Cardiac muscle cell (in vitro differentiated cells and primary cell): ENCODE data around the gene SSBP3. TPM values are rescaled to one million over a fixed set of nuclear protein-coding genes. Genes with fewer than 3 reads are reported as not detected.
"Not testable (repeated sequence)": the region's sequence is repeated elsewhere in the genome, so short reads cannot be mapped to it uniquely, and the experiment has no call there.

Experiments used
- DNase-seq, 2 donors: peaks; one replicate each; pipeline versions ENCODE4 v3.0.0 to v3.0.0-alpha.2; 2010 to 2017; ENCODE audit warnings: low read depth in 1 of 2, low spot score in 1 of 2
- H3K27ac ChIP-seq: fragments of 200-600 bp; sonication (generic); 2 replicates; pipeline ENCODE4 v1.5.1; 2016
- H3K27me3 ChIP-seq: fragments of 200-600 bp; sonication (generic); 2 replicates; pipeline ENCODE4 v1.6.0; 2016; ENCODE audit warnings: control low read depth
- H3K36me3 ChIP-seq: fragments of 200-600 bp; sonication (generic); 2 replicates; pipeline ENCODE4 v1.5.1; 2016; ENCODE audit warnings: control low read depth
- H3K4me1 ChIP-seq: fragments of 200-600 bp; sonication (generic); 2 replicates; pipeline ENCODE4 v1.8.1; 2017; ENCODE audit warnings: low read depth, mild to moderate bottlenecking, mixed run types
- H3K4me3 ChIP-seq: fragments of 200-600 bp; sonication (generic); 2 replicates; pipeline ENCODE4 v1.5.1; 2016; ENCODE audit warnings: mild to moderate bottlenecking
- H3K9me3 ChIP-seq: fragments of 200-600 bp; sonication (generic); 2 replicates; pipeline ENCODE4 v1.5.1; 2017; ENCODE audit warnings: low read depth, mild to moderate bottlenecking, control low read depth
- polyA plus RNA-seq: library from polyadenylated mRNA; unstranded; fragments of >200 nt; fragmentation: Nextera tagmentation; extraction: Ambion mirVana; gene quantifications from 2 replicates; pipeline ENCODE4 v1.2.1, GENCODE V29; 2016
- total RNA-seq: library from RNA; depleted of rRNA; stranded (reverse); fragments of >200 nt; gene quantifications from 2 replicates; pipeline ENCODE4 v1.2.3, GENCODE V29; 2016
- TF ChIP-seq, protein P1 (sequence below): IDR thresholded peaks from 2 replicates; pipeline ENCODE4 v1.5.1; 2012; ENCODE audit warnings: low read depth, mild to moderate bottlenecking, low read length

Gene SSBP3
- total and polyA plus RNA-seq, 2 experiments from 2014 or later: 40.2 to 81.0 TPM

- Histone ChIP-seq H3K27ac (no peak overlapping the region), H3K27me3 (no peaks in the 10 kb centered on the region), H3K36me3 (no peaks in the 10 kb centered on the region), H3K4me3 (no peak overlapping the region), H3K4me1 (no peaks in the 10 kb centered on the region), H3K9me3 (no peaks in the 10 kb centered on the region)
- DNase-seq: no peak
- TF ChIP-seq, protein P1, sequence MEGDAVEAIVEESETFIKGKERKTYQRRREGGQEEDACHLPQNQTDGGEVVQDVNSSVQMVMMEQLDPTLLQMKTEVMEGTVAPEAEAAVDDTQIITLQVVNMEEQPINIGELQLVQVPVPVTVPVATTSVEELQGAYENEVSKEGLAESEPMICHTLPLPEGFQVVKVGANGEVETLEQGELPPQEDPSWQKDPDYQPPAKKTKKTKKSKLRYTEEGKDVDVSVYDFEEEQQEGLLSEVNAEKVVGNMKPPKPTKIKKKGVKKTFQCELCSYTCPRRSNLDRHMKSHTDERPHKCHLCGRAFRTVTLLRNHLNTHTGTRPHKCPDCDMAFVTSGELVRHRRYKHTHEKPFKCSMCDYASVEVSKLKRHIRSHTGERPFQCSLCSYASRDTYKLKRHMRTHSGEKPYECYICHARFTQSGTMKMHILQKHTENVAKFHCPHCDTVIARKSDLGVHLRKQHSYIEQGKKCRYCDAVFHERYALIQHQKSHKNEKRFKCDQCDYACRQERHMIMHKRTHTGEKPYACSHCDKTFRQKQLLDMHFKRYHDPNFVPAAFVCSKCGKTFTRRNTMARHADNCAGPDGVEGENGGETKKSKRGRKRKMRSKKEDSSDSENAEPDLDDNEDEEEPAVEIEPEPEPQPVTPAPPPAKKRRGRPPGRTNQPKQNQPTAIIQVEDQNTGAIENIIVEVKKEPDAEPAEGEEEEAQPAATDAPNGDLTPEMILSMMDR: no peak
Measured at GRCh38 chr1:54425152-54425584, 19.0 kb upstream of the SSBP3 start.

GRCh38 chr1:54424398-54424797, 18.2 kb upstream of the SSBP3 start:
- no peak for DNase-seq
- TF ChIP-seq, protein P1: no peak
- Histone ChIP-seq H3K36me3 (no peaks in the 10 kb centered on the region), H3K9me3 (no peaks in the 10 kb centered on the region), H3K27me3 (no peaks in the 10 kb centered on the region), H3K4me1 (no peaks in the 10 kb centered on the region), H3K4me3 (no peak overlapping the region), H3K27ac (no peak overlapping the region)

GRCh38 chr1:54421101-54421504, 14.9 kb upstream of the SSBP3 start:
- Histone ChIP-seq H3K9me3 (no peaks in the 10 kb centered on the region), H3K27ac (no peak overlapping the region), H3K4me1 (no peaks in the 10 kb centered on the region), H3K4me3 (no peak overlapping the region), H3K27me3 (no peaks in the 10 kb centered on the region), H3K36me3 (no peaks in the 10 kb centered on the region)
- no peak for DNase-seq
- TF ChIP-seq, protein P1: no peak

- H3K4me3 ChIP-seq, H3K27me3 ChIP-seq, DNase-seq, H3K36me3 ChIP-seq, H3K9me3 ChIP-seq, H3K27ac ChIP-seq, H3K4me1 ChIP-seq: not testable (repeated sequence)
Measured at GRCh38 chr1:54418598-54418997, 12.4 kb upstream of the SSBP3 start.

DNA sequence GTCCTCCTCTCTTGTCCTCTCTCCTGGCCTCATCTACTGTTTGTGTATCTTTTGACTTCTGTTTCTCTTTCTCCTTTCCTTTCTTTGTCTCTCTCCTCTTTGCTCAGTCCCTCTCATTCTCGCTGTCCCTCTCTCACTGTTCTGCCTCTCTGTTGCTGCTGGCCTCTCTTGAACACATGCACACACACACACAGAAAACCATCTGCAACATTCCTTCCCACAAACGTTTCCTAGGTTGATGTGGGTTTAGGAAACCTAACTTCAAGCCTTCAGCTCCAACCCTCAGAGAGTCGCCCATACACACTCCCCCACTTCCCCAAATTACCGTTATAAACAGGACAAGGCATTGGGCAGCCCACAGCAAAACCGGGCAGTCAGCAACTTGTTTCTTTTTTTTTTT, 10.9 kb upstream of the SSBP3 start:
- Histone ChIP-seq H3K9me3 (no peaks in the 10 kb centered on the region), H3K4me3 (no peak overlapping the region), H3K27me3 (no peaks in the 10 kb centered on the region), H3K36me3 (no peaks in the 10 kb centered on the region), H3K4me1 (no peaks in the 10 kb centered on the region), H3K27ac (no peak overlapping the region)
- no peak for DNase-seq
- TF ChIP-seq, protein P1: no peak

DNA sequence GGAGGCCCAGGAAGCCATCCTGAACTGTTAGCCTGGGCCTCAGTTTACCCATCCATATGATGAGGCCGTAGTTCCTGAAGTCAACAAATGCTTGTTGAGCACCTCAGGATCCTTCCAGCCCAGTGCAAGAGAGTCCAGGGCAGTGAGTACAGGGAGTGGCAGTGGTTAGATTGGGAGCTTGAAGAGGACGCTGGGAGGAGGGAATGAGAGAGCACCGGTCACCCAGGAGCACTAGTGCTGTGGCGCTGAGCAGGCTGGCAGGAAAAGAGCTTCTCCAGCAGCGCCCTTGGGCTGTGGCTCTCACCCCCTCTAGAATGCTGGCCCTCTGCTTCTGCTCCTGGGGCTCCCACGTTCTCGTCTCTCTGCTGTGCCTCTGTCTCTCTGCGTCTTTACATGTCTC, 10.2 kb upstream of the SSBP3 start:
- H3K27me3 ChIP-seq: no peaks in the 10 kb centered on the region
- DNase-seq: no peak
- H3K4me1 ChIP-seq: no peaks in the 10 kb centered on the region
- H3K4me3 ChIP-seq: no peak overlapping the region
- no peaks in the 10 kb centered on the region for H3K36me3 ChIP-seq
- TF ChIP-seq, protein P1: no peak
- no peak overlapping the region for H3K27ac ChIP-seq
- H3K9me3 ChIP-seq: no peaks in the 10 kb centered on the region
